ENCODE results near the gene C1orf167.

DNA sequence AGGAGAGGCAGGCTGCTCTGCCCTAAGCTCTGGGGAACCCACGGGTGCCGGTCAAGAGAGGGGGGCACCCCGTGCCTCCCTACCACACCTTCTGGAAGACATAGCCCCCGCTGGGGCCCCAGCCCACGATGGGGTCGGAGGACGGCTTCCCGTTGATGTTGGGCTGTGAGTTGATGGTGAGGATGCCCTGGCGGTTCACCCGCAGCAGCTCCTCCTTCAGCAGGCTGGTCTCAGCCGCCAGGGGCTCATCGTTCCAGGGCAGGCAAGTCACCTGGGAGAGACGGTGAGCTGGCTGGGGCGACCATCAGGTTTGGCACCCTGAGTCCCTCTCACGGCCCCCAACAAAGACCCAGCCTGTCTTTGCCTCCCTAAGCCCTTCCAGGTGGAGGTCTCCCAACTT is 31.8 kb downstream of the C1orf167 start:
- TF ChIP-seq, protein P1, sequence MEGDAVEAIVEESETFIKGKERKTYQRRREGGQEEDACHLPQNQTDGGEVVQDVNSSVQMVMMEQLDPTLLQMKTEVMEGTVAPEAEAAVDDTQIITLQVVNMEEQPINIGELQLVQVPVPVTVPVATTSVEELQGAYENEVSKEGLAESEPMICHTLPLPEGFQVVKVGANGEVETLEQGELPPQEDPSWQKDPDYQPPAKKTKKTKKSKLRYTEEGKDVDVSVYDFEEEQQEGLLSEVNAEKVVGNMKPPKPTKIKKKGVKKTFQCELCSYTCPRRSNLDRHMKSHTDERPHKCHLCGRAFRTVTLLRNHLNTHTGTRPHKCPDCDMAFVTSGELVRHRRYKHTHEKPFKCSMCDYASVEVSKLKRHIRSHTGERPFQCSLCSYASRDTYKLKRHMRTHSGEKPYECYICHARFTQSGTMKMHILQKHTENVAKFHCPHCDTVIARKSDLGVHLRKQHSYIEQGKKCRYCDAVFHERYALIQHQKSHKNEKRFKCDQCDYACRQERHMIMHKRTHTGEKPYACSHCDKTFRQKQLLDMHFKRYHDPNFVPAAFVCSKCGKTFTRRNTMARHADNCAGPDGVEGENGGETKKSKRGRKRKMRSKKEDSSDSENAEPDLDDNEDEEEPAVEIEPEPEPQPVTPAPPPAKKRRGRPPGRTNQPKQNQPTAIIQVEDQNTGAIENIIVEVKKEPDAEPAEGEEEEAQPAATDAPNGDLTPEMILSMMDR (conservative IDR thresholded peaks at IDR 0.05) = no peak
- no peak for TF ChIP-seq ZFX (IDR thresholded peaks at IDR 0.05)
